ENCODE measurements around the gene SEZ6.

SEZ6 gene

DNA sequence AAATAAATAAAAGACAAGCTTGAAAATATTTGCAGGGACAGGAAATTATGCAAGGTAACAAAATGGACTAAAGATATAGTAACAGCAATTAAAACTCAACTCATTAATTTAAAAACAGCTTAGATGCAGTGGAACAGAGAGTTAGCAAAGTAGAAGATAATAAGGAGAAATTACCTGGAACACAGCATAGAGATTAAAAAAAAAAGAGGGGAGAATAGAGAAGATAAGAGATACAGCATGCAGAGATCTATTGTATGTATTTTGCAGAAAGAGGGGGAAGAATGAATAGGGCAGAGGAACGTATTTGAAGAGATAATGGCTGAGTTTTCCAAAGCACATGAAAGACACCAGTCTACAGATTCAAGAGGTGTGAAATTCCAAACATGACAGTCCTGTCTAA is 28.7 kb upstream of the SEZ6 start:
- DNase-seq (ENCODE audit: low spot score), result no peak

DNA sequence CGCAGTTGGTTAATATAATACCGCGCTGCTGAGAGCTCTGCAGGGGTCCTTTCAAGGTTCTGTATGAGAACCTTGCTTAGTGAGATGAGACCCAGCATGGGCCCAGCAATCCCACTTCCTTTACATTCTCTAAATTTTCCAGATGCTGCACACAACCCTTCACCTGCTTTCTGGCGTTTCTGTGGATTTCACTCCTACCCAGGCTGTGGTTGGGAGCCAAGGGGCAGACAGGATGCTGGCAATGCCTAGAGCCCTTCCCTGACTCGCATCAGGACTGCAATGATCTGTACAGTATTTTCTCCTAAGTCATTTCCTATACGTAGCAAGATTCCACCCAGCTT is 27.0 kb upstream of the SEZ6 start:
- no peak for DNase-seq (ENCODE audit: low spot score)

DNA sequence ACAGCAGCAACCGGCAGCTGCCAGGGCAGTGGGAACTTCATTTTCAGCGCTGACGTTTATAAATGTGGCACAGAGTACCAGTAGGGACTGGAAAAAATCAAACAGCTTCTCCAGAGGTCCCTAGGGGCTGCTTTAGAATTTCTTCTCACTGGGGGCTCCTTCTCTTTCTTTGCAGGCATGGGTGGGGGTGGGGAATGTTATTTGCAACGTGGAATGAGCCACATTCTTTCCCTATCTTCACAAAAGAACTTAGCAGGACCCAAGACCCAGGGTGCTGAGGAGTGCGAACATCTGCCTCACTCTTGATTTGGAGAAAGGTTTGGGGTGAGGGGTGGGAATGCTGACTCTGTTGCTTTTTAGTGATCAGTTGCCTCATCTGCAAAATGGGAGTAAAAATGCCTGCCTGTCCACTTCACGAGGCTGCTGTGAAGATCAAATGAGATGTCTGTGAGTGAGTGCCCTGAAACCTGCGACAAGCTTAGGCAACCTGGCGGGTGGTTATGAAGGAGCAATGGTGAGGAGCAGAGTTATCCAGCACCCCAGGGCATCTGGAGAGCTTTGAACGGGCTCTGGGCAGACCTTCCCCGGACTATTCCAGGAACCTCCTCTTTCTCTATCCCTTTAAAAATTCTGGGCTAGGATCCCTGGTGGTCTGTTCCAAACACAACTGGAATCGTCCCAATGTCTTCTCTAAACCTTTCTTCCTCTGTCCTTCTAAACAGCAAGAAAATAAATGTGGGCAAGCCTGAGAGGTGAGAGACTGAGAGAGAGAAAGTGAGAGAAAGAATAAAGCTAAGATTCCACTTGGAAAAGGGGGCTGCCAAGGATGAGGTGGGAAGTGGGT is 26.4 kb upstream of the SEZ6 start:
- DNase-seq (ENCODE audit: low spot score), result no peak

DNA sequence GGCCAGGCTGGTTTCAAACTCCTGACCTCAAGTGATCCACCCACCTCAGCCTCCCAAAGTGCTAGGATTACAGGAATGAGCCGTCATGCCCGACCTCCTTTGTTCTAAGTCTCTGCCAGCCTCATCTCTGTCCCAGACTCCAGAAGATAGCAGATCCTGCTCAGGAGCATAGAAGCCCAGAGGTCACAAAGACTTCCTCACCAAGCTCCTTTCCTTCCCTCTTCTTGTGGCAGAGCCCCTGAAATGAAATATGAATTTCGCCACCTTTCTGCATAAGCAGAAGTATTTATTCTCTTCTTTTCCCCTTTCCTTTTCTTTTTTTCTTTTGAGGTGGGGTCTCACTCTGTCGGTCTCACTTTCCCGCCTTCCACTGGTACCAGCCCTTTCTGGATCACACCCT is 25.7 kb upstream of the SEZ6 start:
- DNase-seq (ENCODE audit: low spot score), result no peak

DNA sequence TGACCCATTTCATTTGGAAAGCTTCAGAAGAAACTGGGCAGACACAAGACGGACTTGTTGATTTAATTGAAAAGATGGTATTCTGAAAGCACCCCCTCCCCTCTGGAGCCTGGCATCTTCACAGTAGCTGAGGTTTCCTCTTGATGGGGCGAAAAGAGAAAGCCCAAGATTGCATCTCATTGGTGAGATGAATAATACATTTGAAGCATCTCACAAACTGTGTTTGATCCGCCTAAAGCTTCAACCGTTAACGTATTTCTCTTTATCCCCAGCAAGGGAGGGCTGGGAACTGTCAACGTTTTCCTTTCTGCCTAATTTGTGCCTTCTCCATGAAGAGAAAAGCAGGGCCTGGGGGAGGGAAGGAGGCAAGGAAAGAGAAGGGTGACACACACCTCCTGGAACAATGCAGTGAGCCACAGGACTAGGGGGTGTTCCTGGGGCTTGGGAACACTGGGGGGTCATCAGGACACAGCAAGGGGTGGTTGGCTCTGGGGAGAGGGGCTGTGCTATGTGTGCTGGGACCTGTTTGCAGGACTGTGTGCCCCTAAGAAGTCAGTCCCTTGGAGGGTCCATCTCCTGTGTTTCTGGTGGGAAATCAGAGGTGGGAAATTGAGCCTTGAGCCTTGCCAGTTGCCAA is 18.6 kb upstream of the SEZ6 start:
- no peak for DNase-seq (ENCODE audit: low spot score)

DNA sequence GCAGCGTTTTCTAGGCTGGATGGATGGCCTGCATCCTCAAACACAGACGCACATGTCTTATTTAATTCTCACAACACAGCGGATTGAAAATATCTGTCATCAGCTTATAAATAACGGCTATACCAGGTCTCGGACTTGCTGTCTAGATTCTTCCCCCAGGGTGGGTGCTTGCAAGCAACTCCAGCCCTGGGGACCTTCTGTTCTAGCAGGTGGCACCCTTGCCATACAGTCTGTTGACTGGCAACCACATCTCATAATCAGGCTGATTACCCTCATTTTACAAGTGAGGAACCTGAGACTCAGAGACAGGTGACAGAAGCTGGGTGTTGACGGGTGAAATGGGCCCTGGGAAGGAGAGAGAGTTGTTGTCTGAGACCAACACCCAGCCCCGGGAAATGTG is 16.2 kb upstream of the SEZ6 start:
- no peak for DNase-seq (ENCODE audit: low spot score)

DNA sequence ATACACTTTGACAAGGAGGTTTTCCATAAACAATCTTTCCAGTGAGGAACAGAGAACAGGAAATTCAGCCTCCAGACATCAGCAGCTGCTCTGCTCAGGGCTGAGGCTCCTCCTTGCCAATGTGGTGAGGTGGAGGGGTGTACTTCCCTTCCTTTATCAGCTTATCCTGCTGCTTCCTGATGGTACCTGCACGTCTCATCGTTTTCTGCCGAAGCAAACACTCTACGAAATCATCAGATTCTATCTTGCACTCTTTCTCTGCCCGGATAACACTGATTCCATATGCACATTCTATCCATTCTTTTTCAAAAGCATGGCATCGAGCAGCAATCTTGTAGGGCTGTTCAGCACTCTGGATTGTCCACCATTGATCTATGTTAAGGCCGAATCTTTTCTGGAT is 15.4 kb upstream of the SEZ6 start:
- no peak for DNase-seq (ENCODE audit: low spot score)

DNA sequence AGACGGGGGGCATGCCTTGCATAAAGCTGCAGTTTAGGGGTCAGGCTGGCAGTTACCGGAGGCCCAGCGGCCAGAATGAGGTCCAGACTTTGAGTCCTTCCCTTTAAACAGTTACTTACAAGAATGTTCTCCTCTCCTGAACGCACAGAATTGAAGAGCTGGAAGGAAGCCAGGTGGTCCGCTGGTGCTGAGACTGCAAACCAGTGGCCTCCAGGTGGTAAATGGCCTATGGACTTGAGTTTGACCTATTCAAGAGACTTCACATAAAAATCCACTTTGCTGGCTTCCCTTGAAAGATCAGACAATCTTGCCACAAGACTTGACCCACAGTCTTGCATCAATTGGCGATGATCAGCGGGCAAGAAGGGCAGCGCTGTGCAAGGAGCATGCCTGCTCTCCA is 14.7 kb upstream of the SEZ6 start:
- DNase-seq (ENCODE audit: low spot score), result no peak

DNA sequence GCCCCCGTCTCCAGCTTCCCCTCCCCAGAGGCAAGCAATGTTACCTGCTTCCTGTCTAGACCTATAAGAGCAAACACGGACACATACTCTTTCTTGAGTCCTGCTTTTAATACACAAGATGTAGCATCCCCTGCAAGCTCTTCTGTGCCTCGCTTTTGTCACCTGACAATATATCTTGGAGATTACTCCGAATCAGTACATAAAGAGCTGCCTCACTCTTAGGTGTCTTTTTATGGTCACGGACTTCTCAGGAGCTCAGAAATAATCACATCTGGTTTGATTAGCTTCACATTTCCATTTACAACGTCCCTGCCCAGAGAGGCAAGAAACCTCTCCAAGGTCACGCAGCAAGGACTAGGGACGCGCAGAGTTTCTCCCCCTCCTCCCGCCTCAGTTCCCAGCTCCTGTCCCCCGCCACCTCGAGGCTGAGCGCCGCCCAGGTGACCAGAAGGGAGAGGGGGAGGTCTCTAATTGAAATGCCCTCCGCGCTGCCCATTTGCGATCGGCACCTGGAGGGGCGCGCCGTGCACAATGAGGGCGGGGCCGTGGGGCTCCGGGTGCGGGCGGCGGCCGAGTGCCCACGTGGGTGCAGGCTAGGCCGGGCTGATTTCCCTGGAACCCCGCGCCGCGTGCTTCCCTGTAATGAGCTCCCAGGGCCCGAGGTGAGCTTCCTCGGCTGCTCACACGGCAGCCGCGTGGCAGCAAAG is 13.8 kb upstream of the SEZ6 start:
- DNase-seq (ENCODE audit: low spot score), result no peak

DNA sequence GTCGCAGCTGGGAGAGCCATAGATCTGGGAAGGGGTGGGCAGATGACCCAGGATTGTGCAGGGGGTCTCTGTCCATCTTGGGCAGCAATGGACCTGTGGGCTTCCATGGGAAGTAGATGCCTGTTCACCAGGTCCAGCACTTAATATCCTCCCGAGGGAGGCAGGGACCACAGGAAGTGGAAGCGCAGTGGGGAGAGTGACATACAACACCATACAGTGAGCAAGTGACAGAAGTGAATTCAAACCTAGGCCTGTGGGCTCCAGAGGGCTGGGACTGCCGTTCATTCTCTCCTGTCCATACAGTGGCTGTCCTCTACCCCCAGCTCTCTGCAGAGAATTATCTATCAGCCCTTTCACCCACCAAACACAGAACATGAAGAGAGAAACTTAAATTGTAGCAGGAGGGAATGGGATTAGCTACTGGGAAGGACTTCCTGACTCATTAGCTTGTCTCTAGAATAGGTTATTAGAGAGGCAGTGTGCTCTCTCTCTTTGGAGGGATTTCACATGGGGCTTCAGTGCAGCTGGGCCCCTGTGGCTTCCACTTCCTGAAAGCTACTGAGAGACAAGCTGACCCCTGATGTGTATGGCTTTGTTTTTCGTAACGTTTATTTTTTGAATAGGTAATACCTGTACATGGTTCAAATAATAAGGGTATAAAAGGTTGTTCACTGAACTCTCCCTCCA is 13.1 kb upstream of the SEZ6 start:
- DNase-seq (ENCODE audit: low spot score), result no peak

DNA sequence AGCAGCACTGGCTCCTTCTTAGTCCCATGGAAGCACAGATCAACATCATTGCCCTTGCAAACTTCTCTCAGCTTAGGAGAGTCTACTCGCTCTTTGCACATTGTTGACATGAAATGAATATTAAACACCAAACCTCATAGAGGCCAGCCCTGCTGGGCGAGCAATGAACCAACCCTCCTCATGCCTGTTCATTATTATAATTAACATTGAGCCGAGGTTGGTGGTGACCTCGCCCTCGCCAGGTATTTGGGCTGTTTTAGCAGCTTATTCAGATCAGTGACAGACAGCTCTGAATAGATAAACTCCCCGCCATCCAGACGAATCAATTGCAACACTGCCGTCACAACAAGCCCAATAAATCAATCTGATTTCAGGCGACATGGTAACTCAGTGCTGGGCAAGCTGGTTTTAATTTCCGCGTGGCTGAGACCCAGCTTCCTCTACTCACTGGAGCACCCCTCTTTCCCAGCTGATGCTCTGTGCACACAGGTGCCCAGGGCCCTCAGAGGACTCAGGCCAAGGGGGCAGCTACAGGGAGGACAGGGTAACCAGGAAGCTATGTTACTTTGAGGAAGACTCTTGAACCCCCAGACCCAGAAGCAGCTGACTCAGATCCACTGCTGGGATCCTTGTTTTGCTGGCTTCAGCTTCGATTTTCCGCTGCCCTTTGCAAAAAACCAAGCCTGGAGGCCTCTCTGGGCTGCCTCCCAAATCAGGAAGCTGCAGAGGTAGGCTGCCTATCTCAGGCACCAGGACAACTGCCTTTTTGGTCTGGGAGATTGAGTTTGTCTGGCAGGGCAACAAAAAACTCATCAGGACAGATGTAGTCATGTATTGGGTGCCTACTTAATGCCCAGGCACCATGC is 10.7 kb upstream of the SEZ6 start:
- no peak for DNase-seq (ENCODE audit: low spot score)

DNA sequence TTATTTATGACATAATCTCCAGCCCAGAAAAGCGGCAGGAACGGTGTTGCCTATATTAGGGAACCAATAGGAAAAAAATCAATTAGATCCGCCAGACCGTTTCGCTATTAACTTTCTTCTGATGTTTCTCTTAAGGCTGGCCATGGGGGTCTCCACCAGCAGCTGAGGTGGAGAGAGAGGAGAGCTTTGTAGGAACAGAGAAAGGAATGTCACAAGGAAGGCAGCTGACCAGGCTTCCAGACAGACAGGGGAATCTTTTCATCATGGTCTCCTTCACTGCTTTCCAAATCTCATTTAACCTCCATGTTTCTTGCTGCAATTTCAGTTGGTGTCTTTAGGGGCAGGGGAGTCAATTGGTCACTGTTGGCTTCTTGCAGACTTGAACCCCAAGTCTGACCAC is 8.9 kb upstream of the SEZ6 start:
- no peak for DNase-seq (ENCODE audit: low spot score)

DNA sequence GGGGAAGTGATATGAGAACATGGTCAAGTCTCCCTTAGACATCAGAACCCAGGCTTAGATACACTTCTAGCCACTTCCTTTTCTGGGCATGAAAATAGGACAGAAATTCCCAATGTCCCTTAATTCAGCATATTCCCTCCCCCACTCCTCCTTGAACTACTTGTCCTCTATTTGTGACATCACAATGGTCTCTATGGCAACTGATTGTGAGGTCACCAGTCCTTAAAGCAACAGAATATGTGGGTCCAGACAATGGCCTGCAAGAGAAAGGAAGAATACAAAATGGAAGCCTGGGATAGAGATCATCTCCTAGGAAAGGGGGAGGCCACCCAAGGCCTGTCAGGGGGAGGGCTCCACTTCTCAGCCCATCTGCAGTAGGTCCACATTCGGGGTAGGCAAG is 6.7 kb upstream of the SEZ6 start:
- no peak for DNase-seq (ENCODE audit: low spot score)

DNA sequence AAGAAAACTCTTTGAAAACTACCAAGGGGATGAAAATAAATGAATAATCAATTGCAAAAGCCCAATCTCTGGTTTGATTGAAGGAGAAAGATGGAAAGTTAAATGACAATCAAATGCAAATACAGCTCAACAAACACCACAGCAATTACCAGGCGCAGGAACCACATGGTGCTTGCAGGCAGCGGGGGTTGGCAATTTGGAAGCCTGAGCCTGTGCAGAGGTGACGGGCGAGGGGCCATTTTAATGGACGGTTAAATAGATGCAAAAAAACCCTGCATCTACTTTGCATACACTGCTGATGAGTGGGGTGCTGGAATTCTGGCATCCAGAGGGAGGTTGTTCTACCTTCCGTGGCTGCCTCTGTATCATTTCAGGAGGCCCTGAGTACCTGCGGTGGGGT is 4.8 kb upstream of the SEZ6 start:
- DNase-seq (ENCODE audit: low spot score), result no peak

DNA sequence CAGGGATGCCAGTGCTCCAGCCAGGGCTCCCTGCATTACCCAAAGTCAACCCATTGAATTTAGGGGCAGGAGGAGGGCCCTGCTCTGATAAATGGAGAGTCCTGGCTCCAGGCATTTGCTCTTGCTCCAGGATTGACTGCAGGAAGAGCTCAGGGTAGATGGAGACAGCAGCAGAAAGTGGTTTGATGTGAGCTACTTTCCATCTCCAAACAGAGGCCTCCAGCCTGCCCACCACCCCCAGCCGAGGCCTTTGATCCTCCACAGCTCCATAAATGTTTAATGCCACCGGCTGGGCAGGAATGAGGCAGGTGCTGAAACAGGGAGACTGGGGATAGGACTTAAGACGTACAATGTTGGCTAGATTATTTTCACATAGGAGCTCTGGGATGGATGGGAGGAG is 4.3 kb upstream of the SEZ6 start:
- DNase-seq (ENCODE audit: low spot score), result no peak

DNA sequence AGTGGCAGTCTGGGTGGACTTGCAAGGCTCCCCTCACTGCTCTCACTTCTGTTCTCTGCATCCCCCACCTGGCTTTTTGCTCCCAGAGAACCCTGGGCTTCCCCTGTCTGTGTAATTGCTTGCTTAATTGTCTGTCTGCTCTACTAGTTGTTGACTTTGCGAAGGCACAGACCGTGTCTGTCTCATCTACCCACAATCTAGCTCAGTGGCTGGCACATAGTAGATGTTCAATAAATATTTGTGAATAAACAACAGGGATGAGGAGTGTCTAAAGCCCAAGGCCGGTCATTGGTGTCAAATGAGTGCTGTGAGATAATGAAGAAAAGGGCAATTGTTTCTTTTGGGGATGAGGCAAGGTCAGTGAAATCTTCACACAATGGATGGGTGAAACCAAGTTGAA is 2.8 kb upstream of the SEZ6 start:
- no peak for DNase-seq (ENCODE audit: low spot score)

DNA sequence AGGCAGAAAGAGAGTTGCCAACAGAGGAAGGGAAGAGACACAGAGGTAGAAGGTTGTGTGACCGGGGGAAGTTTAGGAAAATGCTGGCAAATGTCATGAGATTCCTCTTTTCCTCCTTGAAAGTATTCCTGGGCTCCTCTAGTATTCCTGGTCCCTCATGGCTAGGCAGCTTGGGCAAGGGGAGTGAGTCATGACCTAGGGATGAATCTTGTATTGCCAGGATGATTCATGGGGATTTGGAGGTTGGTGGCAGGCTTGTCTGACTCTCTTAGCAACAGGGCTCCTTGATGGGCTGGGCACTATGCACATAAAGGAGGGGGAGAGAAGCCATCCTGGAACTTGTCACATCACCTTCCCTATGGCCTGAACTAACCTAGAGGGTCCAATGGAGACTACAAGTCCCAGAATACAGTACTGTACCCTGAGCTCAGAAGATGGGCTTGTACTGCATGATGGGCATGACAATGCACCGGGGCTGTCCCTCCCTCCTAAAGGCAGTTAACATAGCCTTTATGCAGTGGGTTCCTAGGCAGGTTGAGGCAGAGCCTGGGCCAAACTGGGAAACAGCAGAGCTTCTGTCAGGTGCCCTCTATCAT is 2.1 kb upstream of the SEZ6 start:
- DNase-seq (ENCODE audit: low spot score), result no peak

DNA sequence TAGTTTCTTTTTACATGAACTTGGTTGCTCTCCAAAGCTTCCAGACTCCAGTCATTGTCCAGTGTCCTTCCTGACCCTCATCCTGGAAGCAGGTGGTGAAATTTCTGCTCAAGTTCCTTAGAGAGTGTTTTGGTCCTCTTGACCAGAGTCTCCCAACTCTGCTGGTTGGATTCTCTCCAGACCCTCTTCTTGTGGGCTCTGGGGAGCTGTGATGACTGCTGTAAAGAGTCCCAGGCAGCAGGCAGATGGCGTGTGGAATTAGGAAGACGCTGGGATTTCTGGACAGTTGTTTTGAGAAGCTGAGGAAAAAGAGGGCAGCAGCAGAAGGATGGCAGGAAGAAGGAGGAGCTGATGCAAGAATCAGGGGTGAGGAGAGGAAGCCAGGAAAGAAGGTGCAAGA is 1.6 kb upstream of the SEZ6 start:
- no peak for DNase-seq (ENCODE audit: low spot score)

DNA sequence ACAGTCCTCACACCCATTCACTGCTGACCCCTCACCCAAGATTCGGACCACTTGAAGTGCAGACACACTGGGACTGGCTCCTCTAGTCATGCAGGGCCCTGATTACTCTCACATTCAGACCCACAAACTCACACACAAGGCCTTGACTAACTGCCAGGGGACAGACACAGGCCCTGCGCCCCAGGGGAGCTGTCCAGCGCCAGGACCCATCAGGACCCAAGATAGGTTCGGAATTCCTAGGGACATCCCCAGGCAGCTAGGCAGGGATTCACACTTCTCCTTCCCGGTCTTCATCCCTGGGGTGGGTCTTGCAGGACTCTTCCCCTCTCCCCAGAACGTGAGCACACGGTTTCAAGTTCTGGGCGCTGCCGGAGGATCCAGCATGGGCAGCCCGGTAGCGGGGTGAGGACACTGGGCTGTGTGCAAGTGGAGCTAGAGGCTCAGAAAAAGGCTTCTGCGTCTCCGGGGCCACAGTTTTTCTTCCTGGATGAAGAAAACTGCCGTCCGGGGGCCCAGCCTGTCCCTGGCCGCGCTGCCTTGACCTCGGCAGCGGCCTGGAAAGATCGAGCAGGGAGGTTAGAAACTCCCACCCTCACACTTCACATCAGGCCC is 1.6 kb downstream of the SEZ6 start:
- DNase-seq (ENCODE audit: low spot score), result no peak

DNA sequence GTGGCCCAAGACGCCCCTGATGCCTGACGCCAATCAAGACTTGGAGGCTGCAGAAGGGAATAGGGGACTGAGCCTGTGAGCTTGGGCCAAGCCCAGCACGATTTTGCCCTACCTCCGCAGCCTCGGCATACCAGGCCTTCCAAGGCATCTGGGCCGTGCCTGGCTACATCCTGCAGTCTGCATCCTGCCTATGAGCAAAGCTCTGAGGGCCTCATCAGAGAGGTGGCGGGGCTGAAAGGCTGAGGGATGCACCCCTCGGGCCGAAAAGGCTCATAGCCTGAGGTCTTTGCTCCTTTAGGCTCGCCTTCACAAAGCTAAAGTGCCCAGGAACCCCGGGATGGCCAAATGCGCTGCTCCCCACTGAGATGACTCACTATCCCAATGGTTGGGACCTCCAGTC is 2.5 kb downstream of the SEZ6 start:
- DNase-seq (ENCODE audit: low spot score), result no peak

DNA sequence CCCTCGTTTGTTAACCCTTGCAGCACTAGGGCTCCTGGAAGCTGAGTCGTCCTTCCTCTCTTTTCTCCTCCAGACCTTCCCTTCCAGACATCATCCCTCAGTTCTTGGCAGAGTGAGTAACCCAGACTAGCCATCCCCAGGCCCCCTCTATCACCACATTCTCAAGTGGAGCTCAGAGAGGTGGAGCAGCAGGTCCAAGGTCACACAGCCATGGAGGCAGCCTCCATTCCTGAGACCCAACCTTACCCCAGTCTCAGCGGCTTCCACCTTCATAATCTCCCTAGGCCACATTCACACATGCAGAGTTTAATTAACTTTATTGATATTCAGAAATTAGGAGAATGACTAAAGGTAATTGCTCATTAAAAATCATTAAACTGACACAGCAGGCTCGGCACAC is 3.0 kb downstream of the SEZ6 start:
- no peak for DNase-seq (ENCODE audit: low spot score)

All from hematopoietic multipotent progenitor cell treated with erythropoietin and hydrocortisone succinate and interleukin-3 and kit ligand, for 17 days (in vitro differentiated cells).